ENCODE data around the gene AATK.

DNA sequence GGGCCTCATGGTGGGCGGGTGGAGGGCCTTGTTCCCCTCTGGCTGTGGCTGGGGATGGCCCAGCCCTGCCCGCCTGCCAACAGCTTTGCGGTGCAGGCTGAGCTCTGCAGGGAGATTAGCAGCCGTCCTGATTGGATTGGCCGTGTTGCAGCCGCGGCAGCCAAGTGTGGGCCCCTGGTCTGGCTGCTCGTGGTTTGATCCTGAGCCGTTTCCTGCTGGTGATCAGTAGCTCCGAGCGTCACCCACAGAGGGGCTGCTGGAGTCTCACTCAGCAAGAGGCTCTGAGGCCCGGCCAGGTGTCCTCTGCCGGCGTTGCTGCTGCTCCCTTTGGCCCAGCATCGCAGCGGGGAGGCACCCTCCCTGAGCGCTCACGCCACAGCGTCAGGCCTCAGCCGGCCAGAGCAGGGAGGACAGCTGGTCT is 98.6 kb downstream of the AATK start:
- TF ChIP-seq, protein P1, sequence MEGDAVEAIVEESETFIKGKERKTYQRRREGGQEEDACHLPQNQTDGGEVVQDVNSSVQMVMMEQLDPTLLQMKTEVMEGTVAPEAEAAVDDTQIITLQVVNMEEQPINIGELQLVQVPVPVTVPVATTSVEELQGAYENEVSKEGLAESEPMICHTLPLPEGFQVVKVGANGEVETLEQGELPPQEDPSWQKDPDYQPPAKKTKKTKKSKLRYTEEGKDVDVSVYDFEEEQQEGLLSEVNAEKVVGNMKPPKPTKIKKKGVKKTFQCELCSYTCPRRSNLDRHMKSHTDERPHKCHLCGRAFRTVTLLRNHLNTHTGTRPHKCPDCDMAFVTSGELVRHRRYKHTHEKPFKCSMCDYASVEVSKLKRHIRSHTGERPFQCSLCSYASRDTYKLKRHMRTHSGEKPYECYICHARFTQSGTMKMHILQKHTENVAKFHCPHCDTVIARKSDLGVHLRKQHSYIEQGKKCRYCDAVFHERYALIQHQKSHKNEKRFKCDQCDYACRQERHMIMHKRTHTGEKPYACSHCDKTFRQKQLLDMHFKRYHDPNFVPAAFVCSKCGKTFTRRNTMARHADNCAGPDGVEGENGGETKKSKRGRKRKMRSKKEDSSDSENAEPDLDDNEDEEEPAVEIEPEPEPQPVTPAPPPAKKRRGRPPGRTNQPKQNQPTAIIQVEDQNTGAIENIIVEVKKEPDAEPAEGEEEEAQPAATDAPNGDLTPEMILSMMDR (IDR thresholded peaks at IDR 0.05): no peak
- no peak for TF ChIP-seq POLR2A (IDR thresholded peaks at IDR 0.05)
